ENCODE data around the gene NPAS3.

The NPAS3 gene

DNA sequence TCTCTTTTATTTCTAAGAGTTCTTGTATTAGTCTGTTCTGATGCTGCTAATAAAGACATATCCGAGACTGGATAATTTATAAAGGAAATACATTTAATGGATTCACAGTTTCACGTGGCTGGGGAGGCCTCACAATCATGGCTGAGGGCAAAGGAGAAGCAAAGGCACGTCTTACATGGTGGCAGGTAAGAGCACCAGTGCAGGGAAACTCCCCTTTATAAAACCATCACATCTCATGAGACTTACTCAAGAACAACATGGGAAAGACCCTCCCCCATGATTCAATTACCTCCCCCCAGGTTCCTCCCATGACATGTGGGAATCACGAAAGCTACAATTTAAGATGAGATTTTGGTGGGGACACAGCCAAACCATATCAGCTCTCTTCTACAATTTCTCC is 503.0 kb downstream of the NPAS3 start:
- POLR2A ChIA-PET, result no interaction called here
- CTCF ChIA-PET, result no interaction called here
- TF ChIP-seq, protein P1, sequence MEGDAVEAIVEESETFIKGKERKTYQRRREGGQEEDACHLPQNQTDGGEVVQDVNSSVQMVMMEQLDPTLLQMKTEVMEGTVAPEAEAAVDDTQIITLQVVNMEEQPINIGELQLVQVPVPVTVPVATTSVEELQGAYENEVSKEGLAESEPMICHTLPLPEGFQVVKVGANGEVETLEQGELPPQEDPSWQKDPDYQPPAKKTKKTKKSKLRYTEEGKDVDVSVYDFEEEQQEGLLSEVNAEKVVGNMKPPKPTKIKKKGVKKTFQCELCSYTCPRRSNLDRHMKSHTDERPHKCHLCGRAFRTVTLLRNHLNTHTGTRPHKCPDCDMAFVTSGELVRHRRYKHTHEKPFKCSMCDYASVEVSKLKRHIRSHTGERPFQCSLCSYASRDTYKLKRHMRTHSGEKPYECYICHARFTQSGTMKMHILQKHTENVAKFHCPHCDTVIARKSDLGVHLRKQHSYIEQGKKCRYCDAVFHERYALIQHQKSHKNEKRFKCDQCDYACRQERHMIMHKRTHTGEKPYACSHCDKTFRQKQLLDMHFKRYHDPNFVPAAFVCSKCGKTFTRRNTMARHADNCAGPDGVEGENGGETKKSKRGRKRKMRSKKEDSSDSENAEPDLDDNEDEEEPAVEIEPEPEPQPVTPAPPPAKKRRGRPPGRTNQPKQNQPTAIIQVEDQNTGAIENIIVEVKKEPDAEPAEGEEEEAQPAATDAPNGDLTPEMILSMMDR (IDR thresholded peaks at IDR 0.05; ENCODE audit: control extremely low read depth, extremely low read depth, low read depth, missing control alignments), result no peak
- no peak for DNase-seq (ENCODE audit: extremely low spot score)

DNA sequence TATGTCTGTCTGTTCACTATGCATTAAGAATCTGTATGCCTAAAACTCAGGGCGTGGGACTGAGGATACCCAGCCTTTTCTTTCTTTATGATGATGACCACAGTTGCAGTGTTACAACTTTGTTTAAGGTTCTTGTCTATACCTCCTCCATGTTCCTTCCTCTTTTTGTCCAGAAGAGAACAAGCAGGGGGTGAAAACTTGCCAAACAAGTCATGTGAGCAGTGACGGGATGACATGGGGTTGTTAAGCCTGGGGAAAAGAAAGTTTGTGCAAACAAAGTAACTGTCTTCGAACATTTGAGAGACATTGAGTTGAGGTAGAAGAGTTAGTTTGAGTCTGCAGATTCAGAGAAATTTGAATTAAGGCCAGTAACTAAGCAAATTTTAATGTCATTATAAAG is 505.5 kb downstream of the NPAS3 start:
- TF ChIP-seq, protein P1 (IDR thresholded peaks at IDR 0.05; ENCODE audit: control extremely low read depth, extremely low read depth, low read depth, missing control alignments), result no peak
- no peak for DNase-seq (ENCODE audit: extremely low spot score)
- ChIA-PET POLR2A (no interaction called here), CTCF (no interaction called here)

DNA sequence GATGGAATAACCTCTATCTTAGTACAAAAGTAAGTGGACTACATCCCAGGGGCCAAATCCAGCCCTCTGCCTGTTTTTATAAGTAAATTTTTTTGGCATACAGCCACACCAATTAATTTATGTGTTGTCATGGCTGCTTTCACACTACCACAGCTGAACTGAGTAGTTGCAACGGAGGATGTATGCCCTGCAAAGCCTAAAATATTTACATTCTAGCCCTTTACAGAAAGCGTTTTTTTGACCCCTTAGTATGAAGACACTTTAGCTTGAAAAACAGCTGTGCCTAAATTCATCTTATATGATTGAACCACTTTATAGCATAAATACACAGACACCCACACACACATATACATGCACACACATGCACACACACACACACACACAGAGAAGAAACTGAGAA is 510.6 kb downstream of the NPAS3 start:
- TF ChIP-seq, protein P1 (IDR thresholded peaks at IDR 0.05; ENCODE audit: control extremely low read depth, extremely low read depth, low read depth, missing control alignments), result no peak
- ChIA-PET POLR2A (no interaction called here), CTCF (no interaction called here)
- DNase-seq (ENCODE audit: extremely low spot score), result no peak

DNA sequence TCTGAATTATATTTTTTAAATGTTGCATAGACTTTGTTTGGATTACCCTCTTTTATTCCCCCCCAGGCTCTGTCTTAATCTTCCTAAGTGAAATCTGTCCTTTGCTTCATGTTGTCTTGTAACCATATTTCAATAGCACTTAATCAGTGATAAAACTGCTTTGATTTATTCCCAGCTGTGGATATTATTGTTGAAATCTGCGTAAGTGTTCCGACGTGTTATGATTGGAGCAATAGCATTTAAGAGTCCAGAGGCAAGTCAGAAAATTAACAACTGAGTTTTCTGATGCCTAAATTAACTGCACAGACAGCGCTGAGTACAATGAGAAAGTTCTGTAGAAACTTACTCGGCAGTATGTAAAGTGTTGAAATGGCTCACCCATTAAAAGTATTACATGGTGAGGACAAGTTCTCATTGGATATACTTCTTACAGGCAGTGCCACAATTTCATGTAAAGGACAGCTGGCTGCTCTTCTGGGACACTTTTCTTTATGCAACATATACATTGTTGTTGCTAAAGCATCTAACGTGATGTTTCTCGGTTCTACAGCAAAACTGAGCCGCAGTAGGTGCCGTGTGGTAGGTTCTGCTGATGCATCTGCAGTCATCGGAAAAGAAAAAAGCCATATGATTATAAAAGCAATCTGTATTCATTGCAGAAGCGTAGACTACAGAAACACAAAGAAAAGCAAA is 511.2 kb downstream of the NPAS3 start:
- TF ChIP-seq, protein P1 (IDR thresholded peaks at IDR 0.05; ENCODE audit: control extremely low read depth, extremely low read depth, low read depth, missing control alignments), result no peak
- no peak for DNase-seq (ENCODE audit: extremely low spot score)
- ChIA-PET POLR2A (no interaction called here), CTCF (no interaction called here)

DNA sequence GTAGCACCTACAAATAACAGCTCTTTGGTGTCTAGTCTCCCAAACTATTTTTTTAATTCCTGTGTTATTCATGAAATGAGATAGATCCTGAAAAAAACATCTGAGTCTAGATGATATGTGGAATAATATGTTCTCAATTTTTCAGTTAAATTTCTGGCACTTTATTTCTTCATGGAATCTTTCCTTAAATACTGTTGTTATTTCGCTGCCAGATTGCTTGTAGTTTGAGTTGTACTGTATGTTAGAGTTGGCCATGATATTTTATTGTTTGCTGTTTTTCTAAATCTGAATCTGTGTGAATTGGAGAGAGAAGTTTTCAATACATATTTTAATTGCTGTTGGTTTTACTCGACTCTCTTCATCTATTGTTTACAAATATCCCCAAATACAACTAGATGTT is 511.7 kb downstream of the NPAS3 start:
- no peak for DNase-seq (ENCODE audit: extremely low spot score)
- TF ChIP-seq, protein P1 (IDR thresholded peaks at IDR 0.05; ENCODE audit: control extremely low read depth, extremely low read depth, low read depth, missing control alignments), result no peak
- POLR2A ChIA-PET, result no interaction called here
- CTCF ChIA-PET, result no interaction called here

DNA sequence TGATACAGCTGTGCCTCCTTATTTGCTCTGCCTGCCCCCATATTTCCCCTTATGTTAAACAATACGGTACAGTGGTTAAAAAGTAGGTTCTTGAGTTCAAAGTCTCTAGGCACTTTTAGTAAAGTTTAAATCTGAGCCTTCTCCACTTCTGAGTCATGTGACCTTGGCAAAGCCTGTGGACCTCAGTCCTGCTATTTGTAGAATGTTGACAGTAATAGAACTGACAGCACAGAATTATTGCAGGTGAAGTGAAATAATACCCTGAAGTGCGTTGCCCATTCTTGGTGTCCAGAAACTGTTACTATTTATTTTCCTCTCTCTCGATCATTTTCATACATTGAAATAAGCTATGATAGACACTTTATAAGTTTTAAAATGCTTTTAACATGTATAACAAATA is 512.5 kb downstream of the NPAS3 start:
- ChIA-PET CTCF (no interaction called here), POLR2A (no interaction called here)
- no peak for DNase-seq (ENCODE audit: extremely low spot score)
- TF ChIP-seq, protein P1 (IDR thresholded peaks at IDR 0.05; ENCODE audit: control extremely low read depth, extremely low read depth, low read depth, missing control alignments), result no peak

DNA sequence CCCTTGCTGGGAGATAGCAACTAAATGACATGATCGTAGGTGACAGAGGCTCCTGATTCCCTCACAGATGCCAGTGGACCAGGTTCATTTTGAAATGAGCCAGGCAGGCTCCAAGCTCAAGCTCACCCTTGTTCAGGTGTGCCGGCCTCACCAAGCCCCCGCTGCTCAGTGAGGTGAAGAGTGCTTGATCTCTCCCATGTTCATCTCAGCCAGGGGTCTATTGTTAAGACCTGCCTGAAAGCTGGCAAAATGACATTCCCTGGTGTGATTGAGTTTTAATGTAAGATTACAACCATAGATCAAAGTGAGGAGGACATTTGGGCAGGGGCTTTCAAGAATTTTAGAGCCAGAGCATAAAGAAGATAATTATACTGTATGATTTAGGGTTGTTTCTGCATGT is 514.3 kb downstream of the NPAS3 start:
- ChIA-PET POLR2A (no interaction called here), CTCF (no interaction called here)
- DNase-seq (ENCODE audit: extremely low spot score), result no peak
- TF ChIP-seq, protein P1 (IDR thresholded peaks at IDR 0.05; ENCODE audit: control extremely low read depth, extremely low read depth, low read depth, missing control alignments), result no peak
